Measurements from ENCODE around the gene XXYLT1.

- TF ChIP-seq POLR2AphosphoS5 (IDR thresholded peaks at IDR 0.05; ENCODE audit: insufficient read depth in 1 of 2, low read depth in 1 of 2) = no peak
- TF ChIP-seq CTCF (IDR thresholded peaks at IDR 0.05) = no peak
Measured at GRCh38 chr3:195173657-195174056, 97.3 kb downstream of the XXYLT1 start.

Data from vagina (tissue), 2 donors.